ENCODE results near the gene HOXB13. TPM values are rescaled to one million over a fixed set of nuclear protein-coding genes. Genes with fewer than 3 reads are reported as not detected.

The HOXB13 gene
- polyA plus RNA-seq, 1 experiment: 0.70 TPM

DNA sequence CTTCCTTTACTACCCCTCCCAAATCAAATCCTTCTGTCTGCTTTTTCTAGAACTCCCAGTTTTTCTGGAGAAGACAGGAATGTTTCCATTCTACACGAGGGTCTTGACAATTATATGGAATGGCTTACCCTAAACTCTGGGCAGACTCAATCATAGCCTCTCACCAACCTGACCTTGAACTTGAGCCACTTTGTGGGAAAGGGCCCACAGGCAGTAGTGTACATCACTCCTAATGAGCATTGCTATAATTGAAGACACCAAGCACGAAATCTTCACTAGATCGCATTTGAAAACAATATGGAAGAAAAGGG is 1.6 kb upstream of the HOXB13 start:
- DNase-seq (ENCODE audit: low read depth): no peak
- TF ChIP-seq CTCF (IDR thresholded peaks at IDR 0.05; ENCODE audit: insufficient read depth, low read depth, low read length): no peak
- no peaks in the 10 kb centered on the region for H3K36me3 ChIP-seq (ENCODE audit: control insufficient read depth, insufficient read depth, low read length)
- H3K4me3 ChIP-seq (ENCODE audit: low read depth, low read length): no peak overlapping the region
- peaks cover 72% of the 10 kb centered on the region for H3K27me3 ChIP-seq (ENCODE audit: control insufficient read depth, insufficient read depth, low read length)
- ChIA-PET CTCF (no interaction called here), POLR2A (no interaction called here)

DNA sequence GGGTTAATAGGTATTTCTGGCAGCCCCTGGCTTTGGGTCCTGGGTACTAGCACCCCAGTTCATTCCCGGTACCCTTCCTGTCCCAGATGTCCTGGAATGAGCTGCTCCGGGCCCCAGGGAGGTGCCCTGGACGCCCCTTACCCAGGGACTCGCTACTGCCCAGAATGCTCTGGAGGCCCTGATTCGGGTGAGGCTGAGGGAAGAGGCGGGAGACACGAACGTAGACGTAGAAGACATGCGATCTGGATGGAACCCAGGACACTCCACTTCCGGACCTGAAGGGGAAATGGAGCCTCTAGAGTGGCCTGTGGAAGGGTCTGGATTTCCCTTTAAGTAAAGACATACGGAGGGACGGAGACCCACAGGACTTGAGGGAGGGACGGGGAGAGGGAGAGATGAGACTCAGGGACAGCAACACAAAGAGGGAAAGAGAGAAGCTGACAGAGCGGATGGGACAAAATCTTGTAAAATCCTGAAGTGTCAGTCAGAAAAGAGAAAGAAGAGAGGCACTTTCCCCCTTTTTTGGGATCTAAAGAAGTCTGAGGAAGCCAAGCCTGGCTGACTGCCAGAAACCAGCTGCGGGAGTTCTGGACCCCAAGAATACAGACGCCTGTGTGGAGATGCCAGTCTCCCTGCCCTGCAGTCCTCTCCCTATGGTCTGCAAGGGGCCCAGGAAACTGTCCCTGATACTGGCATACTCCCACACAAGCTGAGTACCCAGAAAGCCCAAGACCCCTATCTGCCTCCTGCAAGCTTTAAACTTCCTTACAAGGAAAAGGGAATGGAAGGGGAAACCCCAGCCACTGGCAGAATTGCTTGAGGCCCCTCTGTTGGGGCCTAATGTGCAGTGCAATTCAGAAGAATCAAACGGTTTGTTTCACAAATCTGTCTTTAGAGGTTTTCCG is 1.0 kb upstream of the HOXB13 start:
- DNase-seq (ENCODE audit: low read depth): no peak
- Histone ChIP-seq H3K4me3 (ENCODE audit: low read depth, low read length) (no peak overlapping the region), H3K27me3 (ENCODE audit: control insufficient read depth, insufficient read depth, low read length) (peaks cover 72% of the 10 kb centered on the region), H3K36me3 (ENCODE audit: control insufficient read depth, insufficient read depth, low read length) (no peaks in the 10 kb centered on the region)
- no peak for TF ChIP-seq CTCF (IDR thresholded peaks at IDR 0.05; ENCODE audit: insufficient read depth, low read depth, low read length)
- POLR2A ChIA-PET: no interaction called here
- CTCF ChIA-PET: interaction anchor here (1.0 to 10.1 kb wide), 5 partner anchors 14 to 155 kb away, joined by 4 to 152 read pairs (median 5); no protein-coding TSS in a partner anchor

GRCh38 chr17:48727415-48728175 is 955 bp downstream of the HOXB13 start:
- Histone ChIP-seq H3K4me3 (ENCODE audit: low read depth, low read length) (peak overlapping the region; percentile 43), H3K27me3 (ENCODE audit: control insufficient read depth, insufficient read depth, low read length) (peaks cover 64% of the 10 kb centered on the region)
- POLR2A ChIA-PET: no interaction called here

DNA sequence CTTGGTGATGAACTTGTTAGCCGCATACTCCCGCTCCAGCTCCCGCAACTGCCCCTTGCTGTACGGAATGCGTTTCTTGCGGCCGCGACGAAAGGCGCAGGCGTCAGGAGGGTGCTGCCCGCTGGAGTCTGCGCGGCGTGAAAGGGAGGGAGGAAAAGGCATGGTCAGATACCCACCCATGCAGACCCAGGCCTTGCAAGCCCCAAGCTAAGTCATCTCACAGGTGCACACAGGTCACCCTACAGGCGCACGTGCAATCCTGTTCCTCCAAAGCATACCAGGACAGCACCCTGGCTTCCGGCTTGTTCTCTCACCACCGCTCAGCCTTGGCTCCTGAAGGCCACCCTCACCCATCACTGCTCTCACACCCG is 1.6 kb downstream of the HOXB13 start:
- no peak for TF ChIP-seq CTCF (IDR thresholded peaks at IDR 0.05; ENCODE audit: insufficient read depth, low read depth, low read length)
- CTCF ChIA-PET: interaction anchor here (1.8 to 10.4 kb wide), 4 partner anchors 63 to 152 kb away, joined by 7 to 152 read pairs (median 72); no protein-coding TSS in a partner anchor
- no peak overlapping the region for H3K4me3 ChIP-seq (ENCODE audit: low read depth, low read length)

More at GRCh38 chr17:48727415-48728175, 955 bp downstream of the HOXB13 start:
- CTCF ChIA-PET: interaction anchor here (0.5 to 10.1 kb wide), 5 partner anchors 16 to 151 kb away, joined by 3 to 152 read pairs (median 5); no protein-coding TSS in a partner anchor
- TF ChIP-seq CTCF (IDR thresholded peaks at IDR 0.05; ENCODE audit: insufficient read depth, low read depth, low read length): no peak
- no peak for DNase-seq (ENCODE audit: low read depth)
- no peaks in the 10 kb centered on the region for H3K36me3 ChIP-seq (ENCODE audit: control insufficient read depth, insufficient read depth, low read length)

More for the DNA sequence above, 1.6 kb downstream of the HOXB13 start:
- Histone ChIP-seq H3K36me3 (ENCODE audit: control insufficient read depth, insufficient read depth, low read length) (no peaks in the 10 kb centered on the region), H3K27me3 (ENCODE audit: control insufficient read depth, insufficient read depth, low read length) (peaks cover 65% of the 10 kb centered on the region)
- POLR2A ChIA-PET: no interaction called here
- DNase-seq (ENCODE audit: low read depth): no peak

All from BJ (cell line).